PC-9 (cell line): ENCODE measurements around the gene ZNF513. TPM values are rescaled to one million over a fixed set of nuclear protein-coding genes. Genes with fewer than 3 reads are reported as not detected.
"Not testable (repeated sequence)": the region's sequence is repeated elsewhere in the genome, so short reads cannot be mapped to it uniquely, and the experiment has no call there.

Experiments used
- BruUV-seq: library from RNA; stranded (reverse); fragments of 400-500 nt; replicated peaks from 2 replicates; lab custom pipeline; 2021; lab: Mats Ljungman, UMichigan
- CTCF ChIA-PET: fragments of 300-600 bp; sonication (Branson Sonifier 250); formaldehyde crosslinking; loops from one replicate; lab custom pipeline; 2022; ENCODE audit warnings: antibody characterized with exemption; lab: Charles Lee
- POLR2A ChIA-PET: fragments of 300-600 bp; sonication (Branson Sonifier 250); formaldehyde crosslinking; loops from one replicate; lab custom pipeline; 2022; ENCODE audit warnings: antibody characterized with exemption; ENCODE audit not compliant: unreplicated experiment; lab: Charles Lee
- DNase-seq, 2 experiments: peaks; one replicate each; pipeline versions ENCODE4 v3.0.0 to v3.0.0-alpha.2; 2015 to 2022; ENCODE audit warnings: mixed read lengths in 1 of 2
- H2AFZ ChIP-seq: fragments of 200-600 bp; sonication (generic); 2 replicates; pipeline ENCODE4 v1.8.1; 2017; ENCODE audit warnings: antibody characterized with exemption
- H3F3A ChIP-seq: fragments of 200-600 bp; sonication (generic); 2 replicates; pipeline ENCODE4 v1.8.1; 2017; ENCODE audit warnings: antibody characterized with exemption, mild to moderate bottlenecking, low read depth; ENCODE audit not compliant: insufficient read depth
- H3K27ac ChIP-seq: fragments of 200-600 bp; sonication (generic); 2 replicates; pipeline ENCODE4 v1.6.1; 2016; ENCODE audit warnings: mixed run types
- H3K27me3 ChIP-seq: fragments of 200-600 bp; sonication (generic); 2 replicates; pipeline ENCODE4 v1.6.1; 2016; ENCODE audit warnings: low read depth, mixed run types; ENCODE audit not compliant: insufficient read depth
- H3K36me3 ChIP-seq: fragments of 200-600 bp; sonication (generic); 2 replicates; pipeline ENCODE4 v1.6.1; 2016; ENCODE audit warnings: low read depth, mixed run types
- H3K4me1 ChIP-seq: fragments of 200-600 bp; sonication (generic); replicated peaks from 2 replicates; pipeline ENCODE4 v1.6.1; 2016; ENCODE audit warnings: mixed run types; ENCODE audit not compliant: insufficient read depth
- H3K4me2 ChIP-seq: fragments of 200-600 bp; sonication (generic); 2 replicates; pipeline ENCODE4 v1.6.1; 2017; ENCODE audit warnings: mixed run types
- H3K4me3 ChIP-seq: fragments of 200-600 bp; sonication (generic); 2 replicates; pipeline ENCODE4 v1.6.1; 2016; ENCODE audit warnings: mixed run types
- H3K79me2 ChIP-seq: fragments of 200-600 bp; sonication (generic); 2 replicates; pipeline ENCODE4 v1.6.1; 2017; ENCODE audit warnings: low read depth, mixed run types
- H3K9me2 ChIP-seq: fragments of 200-600 bp; sonication (generic); 2 replicates; pipeline ENCODE4 v1.8.1; 2017; ENCODE audit warnings: mild to moderate bottlenecking; ENCODE audit not compliant: insufficient read depth
- H3K9me3 ChIP-seq: fragments of 200-600 bp; sonication (generic); 2 replicates; pipeline ENCODE4 v1.8.1; 2016; ENCODE audit warnings: low read depth; ENCODE audit not compliant: insufficient read depth
- H4K20me1 ChIP-seq: fragments of 200-600 bp; sonication (generic); 2 replicates; pipeline ENCODE4 v1.8.1; 2017; ENCODE audit not compliant: insufficient read depth
- CTCF ChIP-seq: fragments of 200-600 bp; sonication (generic); conservative IDR thresholded peaks from 2 replicates; pipeline ENCODE4 v1.6.1; 2017; ENCODE audit warnings: mixed run types, antibody characterized with exemption, mild to moderate bottlenecking, moderate library complexity
- EZH2 ChIP-seq: fragments of 200-600 bp; sonication (generic); IDR thresholded peaks from 2 replicates; pipeline ENCODE4 v1.8.0; 2017; ENCODE audit warnings: antibody characterized with exemption, low read depth
- intact Hi-C: fragments of 100-400 bp; cut with micrococcal nuclease; formaldehyde crosslinking; loops from one replicate; pipeline ENCODE4 v1.10.0; 2022; ENCODE audit not compliant: unreplicated experiment
- total RNA-seq: library from RNA; stranded (reverse); gene quantifications from 2 replicates; pipeline ENCODE4 v1.2.3, GENCODE V29; 2021

ZNF513 gene
- total RNA-seq, 1 experiment from 2014 or later, result 4.5 TPM

GRCh38 chr2:27428213-27428977 is 47.9 kb upstream of the ZNF513 start, which contains the start of gene NRBP1:
NRBP1 (plus strand) TSS chr2:27428631; CDS start chr2:27433274, 4,643 bp downstream.
- DNase-seq, result peak; percentile 77 to 90
- Histone ChIP-seq H3F3A (peaks cover 13% of the 10 kb centered on the region; the same call in 1 of the 2 replicates), H3K4me2 (peak within 1 kb of the TSS; percentile 98), H3K36me3 (peaks cover 7% of the 10 kb centered on the region), H4K20me1 (peaks cover 40% of the 10 kb centered on the region), H3K4me1 (peaks cover 27% of the 10 kb centered on the region), H3K27ac (peak within 1 kb of the TSS; percentile 64), H2AFZ (peak within 1 kb of the TSS; percentile 93), H3K27me3 (no peaks in the 10 kb centered on the region), H3K9me3 (no peaks in the 10 kb centered on the region), H3K9me2 (no peaks in the 10 kb centered on the region), H3K4me3 (peak within 1 kb of the TSS; percentile 64), H3K79me2 (peaks cover 43% of the 10 kb centered on the region)
- no peak for TF ChIP-seq EZH2
- TF ChIP-seq CTCF, result no peak
- CTCF ChIA-PET, result no interaction called here
- no TSS peak for BruUV-seq
- POLR2A ChIA-PET, result interaction anchor here (0.5 to 1.2 kb wide), 5 partner anchors 38 to 682 kb away, joined by 3 to 5 read pairs (median 3); partner anchors contain the start of genes CCDC121 and GPN1
- intact Hi-C loops, result loop anchor here (1.0 to 5.0 kb wide), 2 partner anchors 19 to 56 kb away; partner anchors contain the start of genes EIF2B4, PPM1G and SNX17

GRCh38 chr2:27427863-27428212 is 47.3 kb upstream of the ZNF513 start:
- peaks cover 27% of the 10 kb centered on the region for H3K4me1 ChIP-seq
- ChIA-PET CTCF (no interaction called here), POLR2A (interaction anchor here (0.5 to 0.6 kb wide), 3 partner anchors 39 to 279 kb away, joined by 3 to 5 read pairs (median 3); no protein-coding TSS in a partner anchor)
- peak overlapping the region; percentile 64 for H3K4me3 ChIP-seq
- H3F3A ChIP-seq, result peaks cover 10% of the 10 kb centered on the region; the same call in 1 of the 2 replicates
- H3K27ac ChIP-seq, result peak overlapping the region; percentile 64
- H3K79me2 ChIP-seq, result peaks cover 39% of the 10 kb centered on the region
- H3K27me3 ChIP-seq, result no peaks in the 10 kb centered on the region
- H3K4me2 ChIP-seq, result peak overlapping the region; percentile 90
- H3K9me3 ChIP-seq, result no peaks in the 10 kb centered on the region
- intact Hi-C loops, result loop anchor here (1.0 to 5.0 kb wide), 2 partner anchors 19 to 56 kb away; partner anchors contain the start of genes EIF2B4, PPM1G and SNX17
- no TSS peak for BruUV-seq
- TF ChIP-seq CTCF (no peak), EZH2 (no peak)
- no peak for DNase-seq
- H4K20me1 ChIP-seq, result peaks cover 34% of the 10 kb centered on the region
- 0 out of 2 replicates have a peak, but pooled peaks cover 3% of the 10 kb centered on the region for H3K36me3 ChIP-seq
- H3K9me2 ChIP-seq, result no peaks in the 10 kb centered on the region
- peak overlapping the region; percentile 93 for H2AFZ ChIP-seq

- peaks cover 11% of the 10 kb centered on the region for H3K79me2 ChIP-seq
- POLR2A ChIA-PET, BruUV-seq, H3K4me3 ChIP-seq, H3K9me2 ChIP-seq, H3K27me3 ChIP-seq, H4K20me1 ChIP-seq, H3K27ac ChIP-seq, H3K9me3 ChIP-seq, H3K4me2 ChIP-seq, H2AFZ ChIP-seq, DNase-seq, H3K36me3 ChIP-seq: not testable (repeated sequence)
- peaks cover 30% of the 10 kb centered on the region for H3F3A ChIP-seq
- intact Hi-C loops, result loop anchor here (5.0 kb wide), 1 partner anchor 53 kb away; the partner anchor contains the start of genes EIF2B4 and SNX17
- H3K4me1 ChIP-seq, result peaks cover 28% of the 10 kb centered on the region
- CTCF ChIA-PET, result interaction anchor here (0.6 to 0.7 kb wide), 2 partner anchors 176 to 1327 kb away, joined by 9 to 18 read pairs; no protein-coding TSS in a partner anchor
Observed at GRCh38 chr2:27425039-27425438, 44.5 kb upstream of the ZNF513 start.
